Measurements from ENCODE around the gene TTPAL. TPM values are rescaled to one million over a fixed set of nuclear protein-coding genes. Genes with fewer than 3 reads are reported as not detected.

The TTPAL gene, protein sequence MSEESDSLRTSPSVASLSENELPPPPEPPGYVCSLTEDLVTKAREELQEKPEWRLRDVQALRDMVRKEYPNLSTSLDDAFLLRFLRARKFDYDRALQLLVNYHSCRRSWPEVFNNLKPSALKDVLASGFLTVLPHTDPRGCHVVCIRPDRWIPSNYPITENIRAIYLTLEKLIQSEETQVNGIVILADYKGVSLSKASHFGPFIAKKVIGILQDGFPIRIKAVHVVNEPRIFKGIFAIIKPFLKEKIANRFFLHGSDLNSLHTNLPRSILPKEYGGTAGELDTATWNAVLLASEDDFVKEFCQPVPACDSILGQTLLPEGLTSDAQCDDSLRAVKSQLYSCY
- total RNA-seq (2012; rRNA removed) = 8.2 and 11.9 TPM in 2 replicates
- 18.1 and 18.8 TPM in 2 replicates for polyA plus RNA-seq (2012; rRNA removed)
- polyA plus RNA-seq (2012; cell fraction: cytosol; rRNA removed) = 8.8 and 17.5 TPM in 2 replicates
- 17.9 and 18.6 TPM in 2 replicates for polyA plus RNA-seq (2012; cell fraction: nucleus; rRNA removed; ENCODE audit: low replicate concordance)
- Bru-seq, nascent RNA = percentile 82 among the genes with signal in this experiment
- BruChase-seq, experiment 1, labeled RNA remaining after a 6-hour chase = percentile 84 among the genes with signal in this experiment
- BruChase-seq, experiment 2, labeled RNA remaining after a 2-hour chase = percentile 90 among the genes with signal in this experiment
- long read RNA-seq, full-length matches to known transcripts = 7 of 17 reads
- long read RNA-seq, partial matches to known transcripts = 0 of 17 reads
- long read RNA-seq, other reads (novel, unspliced or antisense) = 10 of 17 reads

DNA sequence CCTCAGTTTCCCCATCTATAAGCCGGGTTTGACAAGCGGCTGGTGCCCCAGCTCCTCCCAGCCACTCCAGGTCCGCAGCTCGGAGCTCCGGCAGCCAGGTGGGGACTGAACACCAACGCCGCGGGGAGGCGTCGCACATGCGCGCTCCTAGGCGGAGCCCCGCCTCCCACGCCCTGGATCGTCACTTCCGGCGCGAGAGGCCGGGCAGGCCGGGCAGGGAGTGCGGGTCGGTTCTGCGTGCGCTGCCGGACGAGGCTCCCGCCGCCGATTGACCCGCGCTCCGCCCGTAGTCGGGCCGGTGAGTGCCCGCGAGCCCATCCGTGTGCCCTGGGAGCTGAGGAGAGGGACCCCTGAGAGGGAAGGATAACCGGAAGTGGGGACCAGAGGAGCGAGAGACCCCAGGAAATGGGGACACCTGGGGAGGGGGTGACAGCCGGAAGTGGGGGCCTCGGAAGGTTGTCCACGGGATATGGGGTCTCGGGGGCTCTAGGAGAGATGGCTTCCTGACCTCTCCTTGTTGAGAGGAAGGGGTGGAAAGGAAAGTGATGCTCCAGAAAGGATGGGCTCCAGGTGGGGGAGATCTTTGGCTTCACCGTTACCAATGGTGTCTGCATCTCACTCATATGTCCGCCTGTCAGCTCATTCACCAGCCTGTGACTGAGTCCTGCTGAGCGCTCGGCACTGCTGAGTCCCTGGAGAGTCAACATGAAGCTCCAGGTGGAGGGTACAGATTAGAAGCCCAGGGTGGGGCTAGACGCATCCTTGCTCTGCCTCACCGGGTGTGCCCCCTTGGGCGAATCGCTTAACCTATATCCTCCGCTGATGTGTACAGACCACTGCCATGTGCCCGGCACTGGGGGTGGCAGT lies at the start of gene TTPAL:
TTPAL (plus strand) TSS at position 181 of the 867 bp plus-strand sequence. CDS start 4,126 bp downstream, outside the sequence.
- H2AK9ac ChIP-seq (replicated peaks; ENCODE audit: low read depth, low read length, poor library complexity) = peak within 1 kb of the TSS; percentile 97
- TF ChIP-seq SMC3 (IDR thresholded peaks at IDR 0.05; ENCODE audit: low read depth, low read length) (peak; percentile 39), FOS (IDR thresholded peaks at IDR 0.05; ENCODE audit: low read depth, low read length) (no peak), CHD1 (IDR thresholded peaks at IDR 0.05; ENCODE audit: low read depth, low read length) (no peak), MAFK (IDR thresholded peaks at IDR 0.05; ENCODE audit: low read depth, low read length) (no peak), POLR2A (IDR thresholded peaks at IDR 0.05; ENCODE audit: low read depth, low read length) (peak; percentile 96), MXI1 (IDR thresholded peaks at IDR 0.05; ENCODE audit: borderline replicate concordance, low read depth, low read length) (peak; percentile 71; the same call in 1 of the 2 replicates), RAD21 (IDR thresholded peaks at IDR 0.05; ENCODE audit: low read length) (peak; percentile 34), BHLHE40 (IDR thresholded peaks at IDR 0.05; ENCODE audit: low read depth, low read length) (no peak), NFE2L2 (IDR thresholded peaks at IDR 0.05; ENCODE audit: low read depth, low read length) (0 out of 2 replicates have a peak, but pooled peaks have one; percentile 9)
- TF ChIP-seq, protein P1, sequence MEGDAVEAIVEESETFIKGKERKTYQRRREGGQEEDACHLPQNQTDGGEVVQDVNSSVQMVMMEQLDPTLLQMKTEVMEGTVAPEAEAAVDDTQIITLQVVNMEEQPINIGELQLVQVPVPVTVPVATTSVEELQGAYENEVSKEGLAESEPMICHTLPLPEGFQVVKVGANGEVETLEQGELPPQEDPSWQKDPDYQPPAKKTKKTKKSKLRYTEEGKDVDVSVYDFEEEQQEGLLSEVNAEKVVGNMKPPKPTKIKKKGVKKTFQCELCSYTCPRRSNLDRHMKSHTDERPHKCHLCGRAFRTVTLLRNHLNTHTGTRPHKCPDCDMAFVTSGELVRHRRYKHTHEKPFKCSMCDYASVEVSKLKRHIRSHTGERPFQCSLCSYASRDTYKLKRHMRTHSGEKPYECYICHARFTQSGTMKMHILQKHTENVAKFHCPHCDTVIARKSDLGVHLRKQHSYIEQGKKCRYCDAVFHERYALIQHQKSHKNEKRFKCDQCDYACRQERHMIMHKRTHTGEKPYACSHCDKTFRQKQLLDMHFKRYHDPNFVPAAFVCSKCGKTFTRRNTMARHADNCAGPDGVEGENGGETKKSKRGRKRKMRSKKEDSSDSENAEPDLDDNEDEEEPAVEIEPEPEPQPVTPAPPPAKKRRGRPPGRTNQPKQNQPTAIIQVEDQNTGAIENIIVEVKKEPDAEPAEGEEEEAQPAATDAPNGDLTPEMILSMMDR (conservative IDR thresholded peaks at IDR 0.05; ENCODE audit: low read depth, low read length) = peak; percentile 38
- TF ChIP-seq, protein P2, sequence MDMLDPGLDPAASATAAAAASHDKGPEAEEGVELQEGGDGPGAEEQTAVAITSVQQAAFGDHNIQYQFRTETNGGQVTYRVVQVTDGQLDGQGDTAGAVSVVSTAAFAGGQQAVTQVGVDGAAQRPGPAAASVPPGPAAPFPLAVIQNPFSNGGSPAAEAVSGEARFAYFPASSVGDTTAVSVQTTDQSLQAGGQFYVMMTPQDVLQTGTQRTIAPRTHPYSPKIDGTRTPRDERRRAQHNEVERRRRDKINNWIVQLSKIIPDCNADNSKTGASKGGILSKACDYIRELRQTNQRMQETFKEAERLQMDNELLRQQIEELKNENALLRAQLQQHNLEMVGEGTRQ (IDR thresholded peaks at IDR 0.05; ENCODE audit: low read depth, low read length) = peak; percentile 9; the same call in 1 of the 2 replicates

More for the DNA sequence above, at the start of gene TTPAL:
- Histone ChIP-seq H4K8ac (ENCODE audit: low read depth in 2 of 2, low read length in 2 of 2) (peak within 1 kb of the TSS; percentile 77 to 97), H3K4me1 (ENCODE audit: control insufficient read depth, insufficient read depth, low read length) (peaks cover 4% of the 10 kb centered on the region; the same call in 1 of the 2 replicates), H3K27ac (ENCODE audit: insufficient read depth, low read length) (peak within 1 kb of the TSS; percentile 90), H3K18ac (ENCODE audit: low read depth, low read length) (peak within 1 kb of the TSS; percentile 77), H3K9me1 (ENCODE audit: insufficient read depth, low read length) (peaks cover 14% of the 10 kb centered on the region; the same call in 1 of the 2 replicates), H3K9ac (ENCODE audit: low read depth, low read length) (peak within 1 kb of the TSS; percentile 92), H4K20me1 (ENCODE audit: insufficient read depth, low read length) (no peaks in the 10 kb centered on the region; the same call in 1 of the 2 replicates), H4K5ac (ENCODE audit: low read depth, low read length) (peak within 1 kb of the TSS; percentile 91), H3K9me3 (ENCODE audit: control insufficient read depth, insufficient read depth, low read length) (no peaks in the 10 kb centered on the region), H3K56ac (ENCODE audit: extremely low read depth, insufficient read depth, low read length) (peak within 1 kb of the TSS; percentile 46), H3K4me2 (ENCODE audit: low read depth, low read length) (peak within 1 kb of the TSS; percentile 97), H3K4me3 (ENCODE audit: insufficient read depth, low read depth, low read length) (peak within 1 kb of the TSS; percentile 87), H2AFZ (replicated peaks; ENCODE audit: low read length, poor library complexity) (peak within 1 kb of the TSS; percentile 88), H3K36me3 (ENCODE audit: control insufficient read depth, insufficient read depth, low read length) (peaks cover 11% of the 10 kb centered on the region), H2BK15ac (ENCODE audit: low read depth, low read length) (no peak within 1 kb of the TSS; the same call in 2 of the 3 replicates), H3K4ac (ENCODE audit: low read depth, low read length) (peak within 1 kb of the TSS; percentile 92), H2AK5ac (ENCODE audit: low read depth, low read length) (peak within 1 kb of the TSS; percentile 92), H2BK120ac (ENCODE audit: low read depth, low read length) (peak within 1 kb of the TSS; percentile 53), H3K14ac (replicated peaks; ENCODE audit: low read depth, low read length) (peak within 1 kb of the TSS; percentile 97), H2BK5ac (ENCODE audit: low read depth, low read length, poor library complexity, severe bottlenecking) (peak within 1 kb of the TSS; percentile 84), H2BK20ac (ENCODE audit: low read depth, low read length) (peak within 1 kb of the TSS; percentile 10; the same call in 1 of the 2 replicates), H3K79me1 (ENCODE audit: low read depth in 1 of 2, low read length in 2 of 2) (peaks cover 20 to 43% of the 10 kb centered on the region in 2 experiments), H3K23ac (ENCODE audit: low read depth, low read length) (peak within 1 kb of the TSS; percentile 84), H4K91ac (ENCODE audit: insufficient read depth, low read depth, low read length) (peak within 1 kb of the TSS; percentile 92), H3K27me3 (ENCODE audit: control insufficient read depth, insufficient read depth, low read length) (no peaks in the 10 kb centered on the region)
- ATAC-seq (ENCODE audit: low read depth) = peak; percentile 97
- intact Hi-C loops (cut with micrococcal nuclease) (loop anchor here (1.0 kb wide), 1 partner anchor 134 kb away; no protein-coding TSS in a partner anchor), dilution Hi-C loops (cut with HindIII; ENCODE audit: low sequenced_read_pairs, unreplicated experiment) (no loop called here), in situ Hi-C loops (cut with MboI; ENCODE audit: low sequenced_read_pairs) (loop anchor here (10.0 to 25.0 kb wide), 3 partner anchors 139 to 1311 kb away; partner anchors contain the start of genes DNTTIP1, OSER1 and WFDC3)
- DNase-seq = peak; percentile 82
- ChIA-PET POLR2A (ENCODE audit: unreplicated experiment) (no interaction called here), CTCF (interaction anchor here (0.6 to 0.7 kb wide), 2 partner anchors 132 to 1564 kb away, joined by 4 to 6 read pairs; no protein-coding TSS in a partner anchor)
- BruUV-seq (replicated peaks) = no TSS peak
- WGBS, 2 experiments (ENCODE audit: extremely low coverage in 2 of 2, insufficient read length in 1 of 2) = 0% methylated on average over 18 of the region's 55 CpGs; no CpG with 5 or more reads in 1 of the 2 experiments

All from IMR-90 (cell line).